Muscle of arm (tissue), 12 donors: ENCODE measurements around the gene CD7. TPM values are rescaled to one million over a fixed set of nuclear protein-coding genes. Genes with fewer than 3 reads are reported as not detected.

Source experiments
- DNase-seq: peaks from one replicate; pipeline ENCODE4 v3.0.0-alpha.2; 2013
- polyA plus RNA-seq, 12 donors: library from polyadenylated mRNA; unstranded; fragments of 120-200 nt; gene quantifications; one replicate each; pipeline ENCODE4 v1.2.1, GENCODE V29; 2013; ENCODE audit not compliant: insufficient read length in 12 of 12

Gene CD7
- polyA plus RNA-seq, 12 donors = 0.19 to 3.8 (median 0.51) TPM; not detected in 3

GRCh38 chr17:82278786-82279391 is 38.5 kb downstream of the CD7 start:
- no peak for DNase-seq

DNA sequence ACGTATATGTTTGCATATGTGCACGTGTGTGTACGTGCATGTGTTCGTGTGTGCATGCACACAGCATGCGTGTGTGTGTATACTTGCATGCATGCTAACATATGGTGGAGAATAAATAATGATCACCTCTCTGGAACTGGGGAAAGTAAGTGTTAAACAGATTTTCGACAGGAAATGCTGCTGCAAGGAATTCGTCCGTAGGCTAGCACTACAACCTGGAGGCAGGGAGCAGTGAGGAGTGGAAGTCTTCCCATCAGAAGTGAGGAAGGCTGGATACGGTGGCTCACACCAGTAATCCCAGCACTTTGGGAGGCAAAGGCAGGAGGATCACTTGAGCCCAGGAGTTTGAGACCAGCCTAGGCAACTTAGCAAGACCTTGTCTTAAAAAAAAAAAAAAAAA is 39.1 kb downstream of the CD7 start:
- no peak for DNase-seq

DNA sequence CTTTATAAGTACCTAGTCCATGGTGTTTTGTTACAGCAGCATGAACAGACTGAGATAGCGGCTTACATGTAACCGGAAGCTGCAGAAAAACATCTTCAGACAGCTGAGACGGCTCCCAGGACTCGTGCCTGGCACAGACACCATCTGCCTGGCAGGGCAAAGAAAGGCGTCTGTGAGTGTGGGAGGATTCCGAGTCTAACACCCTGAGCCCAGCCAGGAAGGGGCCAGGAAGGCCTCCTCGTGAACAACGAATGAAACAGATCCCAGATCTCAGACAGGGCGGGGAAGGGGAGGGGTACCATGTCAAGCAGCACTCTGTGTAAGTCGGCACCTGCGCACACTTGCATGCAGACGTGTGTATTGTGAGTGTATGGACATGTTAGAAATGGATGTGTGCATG is 39.6 kb downstream of the CD7 start:
- DNase-seq = no peak

DNA sequence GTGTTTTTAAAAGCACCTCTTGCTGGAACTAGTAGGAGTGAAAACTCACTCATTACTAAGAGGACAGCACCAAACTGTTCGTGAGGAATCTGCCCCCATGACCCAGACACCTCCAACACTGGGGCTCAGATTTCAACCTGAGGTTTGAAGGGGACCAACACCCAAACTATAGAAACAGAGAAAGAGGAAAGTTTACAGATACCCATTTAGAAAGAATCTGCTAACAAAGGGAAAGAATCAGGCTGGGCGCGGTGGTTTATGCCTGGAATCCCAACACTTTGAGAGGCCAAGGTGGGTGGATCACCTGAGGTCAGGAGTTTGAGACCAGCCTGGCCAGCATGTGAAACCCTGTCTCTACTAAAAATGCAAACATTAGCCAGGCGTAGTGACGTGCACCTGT is 40.5 kb downstream of the CD7 start:
- no peak for DNase-seq

- no peak for DNase-seq
Observed at GRCh38 chr17:82275326-82275725, 42.1 kb downstream of the CD7 start.

DNA sequence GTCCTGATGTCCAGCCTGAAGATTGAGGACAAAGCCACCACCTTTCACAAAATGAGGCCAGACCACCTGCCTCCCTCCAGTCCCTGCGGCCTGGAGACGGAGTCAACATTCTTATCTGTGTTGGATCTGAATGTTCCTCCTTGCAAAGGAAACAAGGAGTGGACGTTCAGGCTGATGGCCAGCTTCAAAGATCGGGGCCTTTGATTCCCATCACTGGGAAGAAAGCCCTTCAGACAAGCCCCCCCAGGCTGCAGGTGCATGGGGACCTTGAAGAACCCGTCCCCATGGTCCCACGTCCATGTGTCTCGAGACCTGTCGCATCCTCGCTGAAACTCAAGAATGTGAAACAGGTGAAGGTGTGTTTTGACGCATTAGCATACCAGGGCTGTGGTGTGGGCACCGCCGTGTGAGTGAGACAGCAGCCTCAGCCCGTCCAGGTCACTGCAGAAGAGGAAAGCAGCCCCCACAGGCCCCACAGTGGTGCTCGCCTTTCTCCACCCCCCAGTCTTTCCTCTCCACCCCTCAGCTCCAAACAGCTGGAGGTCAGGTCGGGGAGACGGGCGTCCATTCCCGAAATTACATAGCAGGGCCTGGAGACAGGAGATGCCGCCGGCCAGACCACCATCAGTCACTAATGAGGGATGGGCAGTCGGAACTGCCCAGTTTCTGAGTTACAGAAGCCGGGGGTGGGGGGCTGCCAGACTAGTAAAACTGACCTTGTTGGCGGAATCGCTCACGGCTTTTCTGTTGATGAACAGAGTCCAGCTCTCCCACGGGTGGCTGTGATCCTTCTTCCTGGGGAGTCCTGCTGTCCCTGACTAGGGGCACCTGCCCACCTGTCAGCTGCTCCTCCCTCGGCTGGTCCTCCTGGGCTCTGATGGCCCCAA is 43.0 kb downstream of the CD7 start:
- DNase-seq = no peak

GRCh38 chr17:82273327-82274133 is 43.9 kb downstream of the CD7 start, which contains the start of gene CSNK1D:
Gene CSNK1D (minus strand): TSS chr17:82273700. CDS start chr17:82273381, 319 bp downstream.
- peak; percentile 92 for DNase-seq

- DNase-seq = peak; percentile 24
Observed at GRCh38 chr17:82272495-82273326, 44.7 kb downstream of the CD7 start.

- no peak for DNase-seq
Observed at GRCh38 chr17:82271401-82271800, 46.0 kb downstream of the CD7 start.

DNA sequence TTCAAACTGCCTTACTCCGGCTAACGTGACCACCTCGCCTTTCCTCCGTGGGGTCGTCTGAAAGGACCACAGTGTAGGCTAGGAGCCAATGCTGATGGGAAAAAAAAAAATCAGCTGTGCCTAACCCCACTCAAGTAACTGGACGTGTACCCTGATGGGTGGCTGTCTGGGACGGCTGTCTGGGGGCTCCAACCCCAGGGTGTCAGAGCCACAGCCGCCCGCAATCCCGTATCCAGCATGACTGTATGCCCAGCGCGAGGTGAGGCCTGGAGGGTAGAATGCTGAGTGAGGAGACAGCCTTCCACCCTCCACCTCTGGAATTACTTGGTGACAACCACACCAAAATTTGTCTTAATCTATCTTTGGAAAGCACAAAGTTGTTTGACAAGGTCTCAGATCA is 46.8 kb downstream of the CD7 start:
- no peak for DNase-seq

DNA sequence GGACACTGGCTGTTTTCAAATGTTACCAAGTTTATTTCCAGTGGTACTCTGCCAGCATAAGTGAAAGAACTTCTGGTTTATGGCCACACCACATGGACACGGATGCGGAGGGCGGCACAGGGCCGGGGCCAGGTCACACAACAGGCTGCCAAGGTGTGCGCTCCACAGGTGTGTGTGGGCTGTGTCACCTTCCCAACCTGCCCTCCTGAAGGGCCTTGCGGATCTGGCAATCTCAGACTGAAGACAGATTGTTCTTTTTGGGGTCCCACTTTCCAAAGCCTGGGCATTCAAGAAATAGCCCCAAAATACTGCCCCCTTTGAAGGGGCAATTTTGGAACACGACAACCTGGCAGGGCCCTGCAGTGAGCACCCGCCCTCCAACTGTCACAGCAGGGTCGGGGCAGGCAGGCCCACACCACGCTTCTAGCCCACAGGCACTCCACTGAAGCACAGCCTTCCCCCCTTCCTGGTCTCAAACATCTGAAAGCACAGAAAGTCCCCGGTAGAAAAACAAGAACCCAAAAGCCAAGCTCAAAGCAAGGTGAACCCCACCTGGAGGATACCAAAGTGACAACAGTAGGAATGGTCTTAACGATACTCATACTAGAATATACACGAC is 47.4 kb downstream of the CD7 start:
- no peak for DNase-seq

- DNase-seq = no peak
Observed at GRCh38 chr17:82269138-82269881, 48.1 kb downstream of the CD7 start.

DNA sequence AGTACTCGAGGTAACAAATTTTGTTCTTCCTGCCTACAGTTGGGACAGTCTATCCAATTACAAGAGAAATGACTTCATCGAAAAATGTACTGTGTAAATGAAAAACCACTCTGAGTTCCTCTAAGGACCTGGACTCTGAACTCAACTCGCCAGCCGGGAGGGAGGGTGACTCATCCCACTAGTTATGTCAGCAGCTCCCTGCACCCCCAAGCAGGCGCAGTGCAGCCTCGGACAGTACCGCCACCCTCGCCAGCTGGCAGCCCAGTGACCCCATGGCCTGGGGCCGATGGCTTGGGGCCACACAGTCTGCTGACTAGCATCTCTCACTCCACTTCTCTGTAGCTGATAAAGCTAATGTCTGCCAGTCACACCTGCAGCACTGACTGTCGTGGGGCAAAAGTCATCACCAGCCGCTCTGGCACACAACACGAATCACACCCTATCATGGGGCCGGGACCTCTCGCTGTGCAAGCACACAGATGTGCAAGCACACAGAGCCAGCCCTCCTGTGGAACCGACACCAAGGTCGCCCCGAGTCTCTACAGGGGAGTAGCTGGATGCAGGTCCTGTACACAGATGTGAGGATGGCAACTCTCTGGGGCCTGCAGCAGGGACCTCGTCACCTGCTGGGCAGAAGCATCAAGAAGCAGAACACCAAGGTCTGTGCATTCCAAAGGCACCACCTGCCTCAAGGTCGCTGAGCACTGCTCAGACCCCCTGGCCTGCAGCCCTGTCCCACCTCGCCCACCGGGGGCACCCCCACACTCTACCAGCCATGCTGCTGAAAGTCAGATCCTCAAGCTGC is 49.6 kb downstream of the CD7 start:
- DNase-seq = peak; percentile 76

DNA sequence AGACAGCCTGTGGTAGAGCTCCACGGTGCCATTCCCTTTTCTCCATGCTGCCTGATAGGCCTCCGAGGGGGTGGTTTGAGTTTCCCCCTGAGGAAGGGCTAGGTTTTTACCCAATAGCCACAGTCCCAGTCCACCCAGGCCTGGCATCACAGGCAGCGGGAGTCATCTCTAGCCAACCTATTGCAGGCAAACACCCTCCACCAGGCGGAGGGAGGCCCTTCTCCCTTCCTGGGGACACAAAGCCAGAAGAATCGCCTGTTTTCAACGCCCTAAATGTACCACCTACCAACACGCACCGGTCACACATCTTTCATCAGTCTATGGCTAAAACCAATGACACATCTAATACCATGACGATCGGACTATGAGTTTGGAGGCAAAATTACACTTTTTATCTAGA is 51.3 kb downstream of the CD7 start:
- DNase-seq = no peak

Other genes with a start within 250 kb of the CD7 start
- 10 to 100 TPM in 11 of 12 donors, not detected in 1; 15.7 to 62.2 (median 24.1) TPM for gene FASN, start 219.4 kb downstream of the CD7 start, polyA plus RNA-seq
- 10 to 100 TPM in 11 of 12 donors, not detected in 1; 18.1 to 66.0 (median 22.2) TPM for gene CCDC57, start 104.8 kb downstream of the CD7 start, polyA plus RNA-seq
- gene SLC16A3, start 88.6 kb downstream of the CD7 start, polyA plus RNA-seq = 10 to 100 TPM in 11 of 12 donors, not detected in 1; 12.7 to 51.9 (median 28.9) TPM
- gene CSNK1D, start 43.9 kb downstream of the CD7 start, polyA plus RNA-seq = 100 to 1,000 TPM in 1 of 12 donors, 10 to 100 TPM in 10, not detected in 1; 59.7 to 121 (median 65.0) TPM
- gene SECTM1, start 16.2 kb upstream of the CD7 start, polyA plus RNA-seq = 10 to 100 TPM in 2 of 12 donors, 1 to 10 TPM in 8, not detected in 2; 1.7 to 15.8 (median 3.1) TPM
- gene TEX19, start 41.6 kb upstream of the CD7 start, polyA plus RNA-seq = under 1 TPM in 5 of 12 donors, not detected in 7; 0.08 to 0.25 (median 0.12) TPM
- 10 to 100 TPM in 1 of 12 donors, 1 to 10 TPM in 10, not detected in 1; 2.5 to 11.1 (median 5.2) TPM for gene UTS2R, start 54.2 kb upstream of the CD7 start, polyA plus RNA-seq
- 10 to 100 TPM in 11 of 12 donors, not detected in 1; 15.8 to 33.7 (median 21.9) TPM for gene HEXD, start 100.7 kb upstream of the CD7 start, polyA plus RNA-seq
- 10 to 100 TPM in 11 of 12 donors, not detected in 1; 13.4 to 25.1 (median 18.5) TPM for gene OGFOD3, start 101.0 kb upstream of the CD7 start, polyA plus RNA-seq
- gene CYBC1, start 133.1 kb upstream of the CD7 start, polyA plus RNA-seq = 100 to 1,000 TPM in 1 of 12 donors, 10 to 100 TPM in 10, not detected in 1; 25.9 to 149 (median 30.6) TPM
- gene NARF, start 141.1 kb upstream of the CD7 start, polyA plus RNA-seq = 10 to 100 TPM in 11 of 12 donors, not detected in 1; 35.0 to 81.2 (median 66.0) TPM
- gene FOXK2, start 202.1 kb upstream of the CD7 start, polyA plus RNA-seq = 10 to 100 TPM in 11 of 12 donors, not detected in 1; 33.6 to 62.0 (median 41.4) TPM